HCT116 (cell line): Measurements from ENCODE around the gene LSP1. TPM values are rescaled to one million over a fixed set of nuclear protein-coding genes. Genes with fewer than 3 reads are reported as not detected.

Experiments
- ATAC-seq: fragments of 200-7000 bp; cut with Tn5 transposase; 2 replicates; pipeline ENCODE4 v1.9.1; 2020; ENCODE audit warnings: mild to moderate bottlenecking, moderate library complexity
- BruUV-seq: library from RNA; stranded (reverse); fragments of 400-500 nt; replicated peaks from 2 replicates; lab custom pipeline; 2021; lab: Mats Ljungman, UMichigan
- CTCF ChIA-PET: fragments of 300-600 bp; sonication (Branson Sonifier 250); formaldehyde crosslinking; loops from one replicate; lab custom pipeline; 2021; ENCODE audit warnings: antibody characterized with exemption; lab: Charles Lee
- POLR2A ChIA-PET: fragments of 300-600, 350-600 bp; sonication (Branson Sonifier 250); formaldehyde crosslinking; loops from one replicate; lab custom pipeline; 2021; ENCODE audit warnings: antibody characterized with exemption; lab: Charles Lee
- RAD21 ChIA-PET, 2 experiments: fragments of 300-600 bp; sonication (Branson Sonifier 250); formaldehyde crosslinking; loops; one replicate each; lab custom pipeline; 2023; ENCODE audit warnings: low total read pairs in 2 of 2; ENCODE audit not compliant: uncharacterized antibody in 2 of 2, unreplicated experiment in 2 of 2, low non-redundant PET in 1 of 2; lab: Charles Lee
- DNase-seq: peaks from one replicate; pipeline ENCODE4 v3.0.0-alpha.2; 2010; ENCODE audit warnings: low read depth, low spot score
- H2AFZ ChIP-seq: fragments of 200-600 bp; shearing (Covaris generic), sonication (generic); 2 replicates; pipeline ENCODE4 v1.6.1; 2017; ENCODE audit warnings: low read depth, mixed run types, mixed read lengths, antibody characterized with exemption, low read length; ENCODE audit not compliant: poor library complexity, severe bottlenecking
- H3K27ac ChIP-seq: 2 replicates; pipeline ENCODE4 v1.5.1; 2012; ENCODE audit warnings: low read depth, low read length
- H3K27me3 ChIP-seq: fragments of 200-600 bp; sonication (generic); 2 replicates; pipeline ENCODE4 v1.6.1; 2016; ENCODE audit warnings: mixed run types, low read length, mixed read lengths; ENCODE audit not compliant: insufficient read depth
- H3K36me3 ChIP-seq, 2 experiments: fragments of 200-500 bp in 1 of 2; fragments of 200-600 bp in 1 of 2; sonication (Bioruptor generic) in 1 of 2; sonication (generic) in 1 of 2; 2 replicates each; pipeline versions ENCODE4 v1.5.1 to v1.6.1; 2014 to 2016; ENCODE audit warnings: low read length in 2 of 2, inconsistent platforms in 1 of 2, mixed read lengths in 1 of 2, mixed run types in 1 of 2; ENCODE audit not compliant: insufficient read depth in 2 of 2, control insufficient read depth in 1 of 2
- H3K4me1 ChIP-seq, 2 experiments: fragments of 200-600 bp in 1 of 2; sonication (generic) in 1 of 2; 2 replicates each; pipeline versions ENCODE4 v1.5.1 to v1.6.1; 2012 to 2017; ENCODE audit warnings: low read length in 2 of 2, inconsistent platforms in 1 of 2, mild to moderate bottlenecking in 1 of 2, mixed read lengths in 1 of 2, mixed run types in 1 of 2, moderate library complexity in 1 of 2; ENCODE audit not compliant: insufficient read depth in 2 of 2, control insufficient read depth in 1 of 2
- H3K4me2 ChIP-seq: fragments of 200-600 bp; sonication (generic); 2 replicates; pipeline ENCODE4 v1.6.1; 2017; ENCODE audit warnings: mixed run types, low read length, mixed read lengths
- H3K4me3 ChIP-seq, 2 experiments: fragments of 200-600 bp in 1 of 2; sonication (generic) in 1 of 2; replicated peaks in 1 of 2; 2 replicates each; pipeline ENCODE4 v1.5.1; 2011 to 2016; ENCODE audit warnings: low read length in 2 of 2, control low read depth in 1 of 2, low read depth in 1 of 2, mild to moderate bottlenecking in 1 of 2, mixed read lengths in 1 of 2, mixed run types in 1 of 2
- H3K79me2 ChIP-seq: fragments of 200-600 bp; sonication (generic); 2 replicates; pipeline ENCODE4 v1.6.1; 2017; ENCODE audit warnings: mild to moderate bottlenecking, mixed run types, low read length, moderate library complexity, mixed read lengths; ENCODE audit not compliant: insufficient read depth
- H3K9ac ChIP-seq: fragments of 200-600 bp; sonication (generic); 2 replicates; pipeline ENCODE4 v1.6.1; 2016; ENCODE audit warnings: low read length, mixed read lengths
- H3K9me2 ChIP-seq: fragments of 200-600 bp; sonication (generic), shearing (Covaris generic); 2 replicates; pipeline ENCODE4 v1.6.1; 2017; ENCODE audit warnings: mixed run types, mild to moderate bottlenecking, moderate library complexity; ENCODE audit not compliant: insufficient read depth
- H3K9me3 ChIP-seq, 2 experiments: fragments of 200-500 bp in 1 of 2; fragments of 200-600 bp in 1 of 2; sonication (Bioruptor generic) in 1 of 2; sonication (generic) in 1 of 2; 2 replicates each; pipeline ENCODE4 v1.6.1; 2014 to 2017; ENCODE audit warnings: low read length in 2 of 2, mixed read lengths in 2 of 2, inconsistent platforms in 1 of 2, low read depth in 1 of 2, mild to moderate bottlenecking in 1 of 2, mixed run types in 1 of 2, moderate library complexity in 1 of 2; ENCODE audit not compliant: control insufficient read depth in 1 of 2, insufficient read depth in 1 of 2
- H4K20me1 ChIP-seq: fragments of 200-600 bp; sonication (generic), shearing (Covaris generic); 2 replicates; pipeline ENCODE4 v1.6.1; 2017; ENCODE audit warnings: mixed run types, mild to moderate bottlenecking, moderate library complexity; ENCODE audit not compliant: insufficient read depth
- CEBPB ChIP-seq: IDR thresholded peaks from 2 replicates; pipeline ENCODE4 v1.6.1; 2012; ENCODE audit warnings: low read depth
- EGR1 ChIP-seq: IDR thresholded peaks from 2 replicates; pipeline ENCODE4 v1.6.1; 2012; ENCODE audit warnings: low read depth
- EZH2 ChIP-seq: fragments of 200-600 bp; sonication (generic); IDR thresholded peaks from 2 replicates; pipeline ENCODE4 v1.6.1; 2017; ENCODE audit warnings: antibody characterized with exemption, mixed run types
- FOSL1 ChIP-seq: IDR thresholded peaks from 2 replicates; pipeline ENCODE4 v1.6.1; 2012; ENCODE audit warnings: low read depth
- JUND ChIP-seq: IDR thresholded peaks from 2 replicates; pipeline ENCODE4 v1.6.1; 2012
- POLR2A ChIP-seq: IDR thresholded peaks from 2 replicates; pipeline ENCODE4 v1.7.0; 2011; ENCODE audit warnings: borderline replicate concordance; ENCODE audit not compliant: insufficient read depth, insufficient read length; ENCODE audit errors: extremely low read depth
- POLR2AphosphoS5 ChIP-seq: IDR thresholded peaks from 2 replicates; pipeline ENCODE4 v1.6.1; 2011; ENCODE audit warnings: mild to moderate bottlenecking, low read depth, low read length, moderate library complexity
- RAD21 ChIP-seq: IDR thresholded peaks from 2 replicates; pipeline ENCODE4 v1.6.1; 2012; ENCODE audit warnings: low read depth, mild to moderate bottlenecking
- SIN3A ChIP-seq: IDR thresholded peaks from 2 replicates; pipeline ENCODE4 v1.6.1; 2012; ENCODE audit warnings: low read depth
- SP1 ChIP-seq: IDR thresholded peaks from 2 replicates; pipeline ENCODE4 v1.6.1; 2012; ENCODE audit warnings: low read depth
- SRF ChIP-seq: IDR thresholded peaks from 2 replicates; pipeline ENCODE4 v1.6.1; 2012; ENCODE audit warnings: low read depth
- TCF7L2 ChIP-seq: IDR thresholded peaks from 2 replicates; pipeline ENCODE4 v1.7.0; 2011; ENCODE audit warnings: borderline replicate concordance, inconsistent platforms; ENCODE audit not compliant: insufficient read depth, insufficient read length; ENCODE audit errors: extremely low read depth
- YY1 ChIP-seq: IDR thresholded peaks from 2 replicates; pipeline ENCODE4 v1.6.1; 2011; ENCODE audit warnings: low read length, low read depth, moderate library complexity, mild to moderate bottlenecking; ENCODE audit not compliant: insufficient replicate concordance; ENCODE audit errors: extremely low read depth
- ZFX ChIP-seq: fragments of 450-650 bp; IDR thresholded peaks from 2 replicates; pipeline ENCODE4 v1.6.1; 2017
- ZNF274 ChIP-seq: fragments of 200-500 bp; sonication (Bioruptor generic); IDR thresholded peaks from 2 replicates; pipeline ENCODE4 v1.6.1; 2014; ENCODE audit warnings: mild to moderate bottlenecking, low read depth, low read length, inconsistent platforms
- intact Hi-C: fragments of 100-400 bp; cut with micrococcal nuclease; formaldehyde crosslinking; loops from 2 replicates; pipeline ENCODE4 v1.10.0; 2022
- total RNA-seq: library from RNA; stranded (reverse); gene quantifications from one replicate; pipeline ENCODE4 v1.2.1, GENCODE V29; 2021; ENCODE audit not compliant: unreplicated experiment
- TF ChIP-seq, protein P1 (sequence below), 3 experiments: fragments of 200-600 bp in 1 of 3; sonication (generic) in 1 of 3; IDR thresholded peaks in 2 of 3; conservative IDR thresholded peaks in 1 of 3; 2 replicates each; pipeline ENCODE4 v1.5.1; 2012 to 2017; ENCODE audit warnings: low read depth in 2 of 3, low read length in 2 of 3, antibody characterized with exemption in 1 of 3, borderline replicate concordance in 1 of 3, control low read depth in 1 of 3, mild to moderate bottlenecking in 1 of 3, mixed read lengths in 1 of 3, mixed run types in 1 of 3, moderate library complexity in 1 of 3; ENCODE audit not compliant: insufficient read depth in 1 of 3
- TF ChIP-seq, protein P2 (sequence below): IDR thresholded peaks from 2 replicates; pipeline ENCODE4 v1.6.1; 2012
- TF ChIP-seq, protein P3 (sequence below): IDR thresholded peaks from 2 replicates; pipeline ENCODE4 v1.6.1; 2011; ENCODE audit warnings: mild to moderate bottlenecking, low read length, moderate library complexity; ENCODE audit not compliant: insufficient replicate concordance; ENCODE audit errors: extremely low read depth

Gene LSP1
- total RNA-seq, 1 experiment from 2014 or later = 1.3 TPM

DNA sequence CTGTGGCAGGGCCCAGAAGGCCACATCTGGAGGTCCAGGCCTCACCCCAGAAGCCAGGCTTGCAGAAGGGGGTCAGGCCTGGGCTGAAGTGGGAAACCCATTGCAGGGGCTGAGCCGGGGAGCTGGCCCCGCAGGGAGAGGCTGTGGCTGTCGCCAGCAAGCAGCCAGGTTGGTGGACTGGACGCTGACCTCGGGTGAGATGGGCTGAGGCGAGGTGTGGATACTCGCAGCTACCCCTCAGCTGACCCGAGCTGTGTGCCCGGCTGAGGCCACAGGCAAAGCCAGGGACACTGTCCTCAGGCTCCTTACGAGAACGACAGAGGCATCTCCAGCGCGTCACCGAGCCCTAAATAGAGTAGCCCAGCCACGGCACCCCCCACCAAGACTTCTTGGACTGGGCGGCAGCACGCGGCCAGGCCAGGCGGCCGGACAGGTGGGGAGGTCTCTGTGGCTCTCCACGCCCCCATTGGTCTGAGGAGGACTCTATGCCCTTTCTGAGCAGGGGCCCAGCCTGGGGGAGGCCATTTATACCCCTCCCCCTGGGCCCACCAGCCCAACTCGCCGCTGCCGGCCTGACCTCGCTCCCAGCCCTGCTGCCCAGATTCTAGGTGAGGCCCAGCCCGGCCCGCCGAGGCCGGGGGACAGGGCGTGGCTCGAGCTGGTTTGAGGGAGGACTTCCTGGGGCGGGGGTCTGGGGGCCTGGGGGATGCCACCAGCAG, 14.3 kb upstream of the LSP1 start, which contains the start of gene TNNI2:
Gene TNNI2, plus strand, starts transcription at position 556 of the 719 bp plus-strand sequence. CDS start 716 bp downstream, outside the sequence.
- no peaks in the 10 kb centered on the region for H3K79me2 ChIP-seq
- CTCF ChIA-PET = interaction anchor here (1.4 to 1.5 kb wide), 2 partner anchors 44 to 313 kb away, joined by 4 to 8 read pairs; no protein-coding TSS in a partner anchor
- H3K4me1 ChIP-seq = peaks cover 17 to 20% of the 10 kb centered on the region in 2 experiments
- H3K9me3 ChIP-seq = no peaks in the 10 kb centered on the region
- no peak within 1 kb of the TSS for H3K9ac ChIP-seq
- ATAC-seq = no peak
- BruUV-seq = no TSS peak
- no peak within 1 kb of the TSS for H3K4me2 ChIP-seq
- H3K36me3 ChIP-seq = no peaks in the 10 kb centered on the region
- RAD21 ChIA-PET = interaction anchor here in 1 of 2 experiments (0.5 to 0.6 kb wide), 3 partner anchors 15 to 161 kb away, joined by 3 to 4 read pairs (median 3); no protein-coding TSS in a partner anchor
- no peak within 1 kb of the TSS for H3K27ac ChIP-seq
- no peak within 1 kb of the TSS for H3K4me3 ChIP-seq
- TF ChIP-seq, protein P1, sequence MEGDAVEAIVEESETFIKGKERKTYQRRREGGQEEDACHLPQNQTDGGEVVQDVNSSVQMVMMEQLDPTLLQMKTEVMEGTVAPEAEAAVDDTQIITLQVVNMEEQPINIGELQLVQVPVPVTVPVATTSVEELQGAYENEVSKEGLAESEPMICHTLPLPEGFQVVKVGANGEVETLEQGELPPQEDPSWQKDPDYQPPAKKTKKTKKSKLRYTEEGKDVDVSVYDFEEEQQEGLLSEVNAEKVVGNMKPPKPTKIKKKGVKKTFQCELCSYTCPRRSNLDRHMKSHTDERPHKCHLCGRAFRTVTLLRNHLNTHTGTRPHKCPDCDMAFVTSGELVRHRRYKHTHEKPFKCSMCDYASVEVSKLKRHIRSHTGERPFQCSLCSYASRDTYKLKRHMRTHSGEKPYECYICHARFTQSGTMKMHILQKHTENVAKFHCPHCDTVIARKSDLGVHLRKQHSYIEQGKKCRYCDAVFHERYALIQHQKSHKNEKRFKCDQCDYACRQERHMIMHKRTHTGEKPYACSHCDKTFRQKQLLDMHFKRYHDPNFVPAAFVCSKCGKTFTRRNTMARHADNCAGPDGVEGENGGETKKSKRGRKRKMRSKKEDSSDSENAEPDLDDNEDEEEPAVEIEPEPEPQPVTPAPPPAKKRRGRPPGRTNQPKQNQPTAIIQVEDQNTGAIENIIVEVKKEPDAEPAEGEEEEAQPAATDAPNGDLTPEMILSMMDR (IDR thresholded peaks at IDR 0.05 in 2 of 3, conservative IDR thresholded peaks at IDR 0.05 in 1 of 3; ENCODE audit: borderline replicate concordance in 1 of 3, insufficient read depth in 1 of 3, low read depth in 2 of 3, low read length in 2 of 3) = no peak
- TF ChIP-seq YY1 = no peak
- TF ChIP-seq JUND = no peak
- no peak for TF ChIP-seq POLR2A
- TF ChIP-seq EZH2 = no peak
- no peak for TF ChIP-seq ZNF274
- no peak for TF ChIP-seq POLR2AphosphoS5
- TF ChIP-seq CEBPB = no peak
- no peak for TF ChIP-seq SRF
- no peak for TF ChIP-seq TCF7L2
- no peak for TF ChIP-seq SIN3A
- TF ChIP-seq, protein P2, sequence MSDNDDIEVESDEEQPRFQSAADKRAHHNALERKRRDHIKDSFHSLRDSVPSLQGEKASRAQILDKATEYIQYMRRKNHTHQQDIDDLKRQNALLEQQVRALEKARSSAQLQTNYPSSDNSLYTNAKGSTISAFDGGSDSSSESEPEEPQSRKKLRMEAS = no peak
- TF ChIP-seq ZFX = no peak
- TF ChIP-seq, protein P3, sequence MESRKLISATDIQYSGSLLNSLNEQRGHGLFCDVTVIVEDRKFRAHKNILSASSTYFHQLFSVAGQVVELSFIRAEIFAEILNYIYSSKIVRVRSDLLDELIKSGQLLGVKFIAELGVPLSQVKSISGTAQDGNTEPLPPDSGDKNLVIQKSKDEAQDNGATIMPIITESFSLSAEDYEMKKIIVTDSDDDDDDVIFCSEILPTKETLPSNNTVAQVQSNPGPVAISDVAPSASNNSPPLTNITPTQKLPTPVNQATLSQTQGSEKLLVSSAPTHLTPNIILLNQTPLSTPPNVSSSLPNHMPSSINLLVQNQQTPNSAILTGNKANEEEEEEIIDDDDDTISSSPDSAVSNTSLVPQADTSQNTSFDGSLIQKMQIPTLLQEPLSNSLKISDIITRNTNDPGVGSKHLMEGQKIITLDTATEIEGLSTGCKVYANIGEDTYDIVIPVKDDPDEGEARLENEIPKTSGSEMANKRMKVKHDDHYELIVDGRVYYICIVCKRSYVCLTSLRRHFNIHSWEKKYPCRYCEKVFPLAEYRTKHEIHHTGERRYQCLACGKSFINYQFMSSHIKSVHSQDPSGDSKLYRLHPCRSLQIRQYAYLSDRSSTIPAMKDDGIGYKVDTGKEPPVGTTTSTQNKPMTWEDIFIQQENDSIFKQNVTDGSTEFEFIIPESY = no peak
- TF ChIP-seq EGR1 = no peak
- TF ChIP-seq RAD21 = no peak
- TF ChIP-seq SP1 = no peak
- no peak for TF ChIP-seq FOSL1
- no peaks in the 10 kb centered on the region for H3K9me2 ChIP-seq
- intact Hi-C loops = no loop called here
- H4K20me1 ChIP-seq = no peaks in the 10 kb centered on the region
- POLR2A ChIA-PET = no interaction called here
- DNase-seq = no peak
- no peak within 1 kb of the TSS for H2AFZ ChIP-seq
- H3K27me3 ChIP-seq = no peaks in the 10 kb centered on the region
